ENCODE measurements around the gene BTG1.
"Not testable (repeated sequence)": the region's sequence is repeated elsewhere in the genome, so short reads cannot be mapped to it uniquely, and the experiment has no call there.

The BTG1 gene

GRCh38 chr12:92149563-92149962, 3.9 kb upstream of the BTG1 start:
- DNase-seq (ENCODE audit: low spot score), result peak; percentile 28

GRCh38 chr12:92147491-92147890, 1.8 kb upstream of the BTG1 start:
- DNase-seq (ENCODE audit: low spot score), result peak; percentile 19

GRCh38 chr12:92146497-92147224, 1.0 kb upstream of the BTG1 start:
- DNase-seq (ENCODE audit: low spot score), result no peak

- no peak for DNase-seq (ENCODE audit: low spot score)
These were observed 240 bp downstream of the BTG1 start for GRCh38 chr12:92145481-92145730.

GRCh38 chr12:92144631-92145480, 790 bp downstream of the BTG1 start:
- DNase-seq (ENCODE audit: low spot score), result peak; percentile 79

GRCh38 chr12:92143686-92144630, 1.7 kb downstream of the BTG1 start:
- peak; percentile 90 for DNase-seq (ENCODE audit: low spot score)

GRCh38 chr12:92143258-92143657, 2.4 kb downstream of the BTG1 start:
- peak; percentile 13 for DNase-seq (ENCODE audit: low spot score)

GRCh38 chr12:92142251-92142926, 3.3 kb downstream of the BTG1 start:
- DNase-seq (ENCODE audit: low spot score), result no peak

- DNase-seq (ENCODE audit: low spot score), result peak; percentile 29
These were observed 4.0 kb downstream of the BTG1 start for GRCh38 chr12:92141591-92142121.

- peak; percentile 18 for DNase-seq (ENCODE audit: low spot score)
These were observed 4.6 kb downstream of the BTG1 start for GRCh38 chr12:92140896-92141536.

GRCh38 chr12:92140156-92140555, 5.5 kb downstream of the BTG1 start:
- no peak for DNase-seq (ENCODE audit: low spot score)

GRCh38 chr12:92139634-92140150, 6.0 kb downstream of the BTG1 start:
- DNase-seq (ENCODE audit: low spot score), result peak; percentile 57

- no peak for DNase-seq (ENCODE audit: low spot score)
These were observed 7.0 kb downstream of the BTG1 start for GRCh38 chr12:92138626-92139025.

- DNase-seq (ENCODE audit: low spot score), result no peak
These were observed 7.5 kb downstream of the BTG1 start for GRCh38 chr12:92138144-92138543.

- DNase-seq (ENCODE audit: low spot score), result peak; percentile 79
These were observed 8.5 kb downstream of the BTG1 start for GRCh38 chr12:92136965-92137721.

- no peak for DNase-seq (ENCODE audit: low spot score)
These were observed 9.5 kb downstream of the BTG1 start for GRCh38 chr12:92136026-92136730.

- DNase-seq (ENCODE audit: low spot score), result not testable (repeated sequence)
These were observed 10.1 kb downstream of the BTG1 start for GRCh38 chr12:92135541-92135940.

GRCh38 chr12:92134638-92135274, 10.9 kb downstream of the BTG1 start:
- peak; percentile 51 for DNase-seq (ENCODE audit: low spot score)

Data from kidney tubule cell (primary cell).